ENCODE results near the gene NLRP1. TPM values are rescaled to one million over a fixed set of nuclear protein-coding genes. Genes with fewer than 3 reads are reported as not detected.

NLRP1 gene
- total and polyA plus RNA-seq, 2 donors (not counting 3 experiments of a cell fraction or from before 2014, with no cell fraction given): 43.8 to 53.9 TPM

GRCh38 chr17:5545051-5545987 lies 39.0 kb downstream of the NLRP1 start:
- ChIA-PET CTCF (interaction anchor here (1.0 kb wide), 1 partner anchor 9 kb away, joined by 4 read pairs; no protein-coding TSS in a partner anchor), POLR2A (no interaction called here)
- dilution Hi-C loops (cut with MboI; ENCODE audit: extremely low pct_ligation_motif_present, low sequenced_read_pairs): no loop called here
- Histone ChIP-seq H3K9me3 (replicated peaks; ENCODE audit: control insufficient read depth, insufficient read depth, low read length) (no peaks in the 10 kb centered on the region), H3K9ac (replicated peaks; ENCODE audit: extremely low read depth, insufficient read depth, low read length) (no peak overlapping the region), H3K27ac (ENCODE audit: insufficient read depth, low read depth, low read length) (no peak overlapping the region), H2AFZ (ENCODE audit: low read depth, low read length) (no peak overlapping the region), H3K36me3 (ENCODE audit: control insufficient read depth in 2 of 2, extremely low read depth in 1 of 2, insufficient read depth in 2 of 2, low read length in 2 of 2) (peaks cover 23 to 45% of the 10 kb centered on the region in 2 experiments), H3K4me2 (ENCODE audit: insufficient read depth, low read length) (no peak overlapping the region), H3K4me1 (ENCODE audit: control insufficient read depth, extremely low read depth, insufficient read depth, low read length) (no peaks in the 10 kb centered on the region), H3K9me1 (replicated peaks; ENCODE audit: control insufficient read depth, extremely low read depth, insufficient read depth, low read length) (no peaks in the 10 kb centered on the region), H3K4me3 (replicated peaks in 1 of 3; ENCODE audit: insufficient read depth in 1 of 3, low read depth in 1 of 3, low read length in 3 of 3) (no peak overlapping the region), H3K27me3 (ENCODE audit: control insufficient read depth in 2 of 2, insufficient read depth in 2 of 2, low read length in 2 of 2) (no peaks in the 10 kb centered on the region), H4K20me1 (replicated peaks; ENCODE audit: control insufficient read depth, extremely low read depth, insufficient read depth, low read length) (no peaks in the 10 kb centered on the region), H3K79me2 (ENCODE audit: control insufficient read depth, insufficient read depth, low read length) (no peaks in the 10 kb centered on the region)
- no TSS peak for BruUV-seq (replicated peaks)
- TF ChIP-seq CTCF (IDR thresholded peaks at IDR 0.05; ENCODE audit: extremely low read depth in 1 of 2, insufficient read depth in 1 of 2, low read depth in 1 of 2, low read length in 2 of 2) (no peak), POLR2A (IDR thresholded peaks at IDR 0.05; ENCODE audit: low read depth, low read length) (peak; percentile 29), MYC (IDR thresholded peaks at IDR 0.05; ENCODE audit: low read depth, low read length) (no peak), EZH2 (IDR thresholded peaks at IDR 0.05; ENCODE audit: borderline replicate concordance, low read depth, low read length, severe bottlenecking) (no peak), MAX (IDR thresholded peaks at IDR 0.05; ENCODE audit: insufficient read depth, insufficient read length) (no peak), GATA2 (IDR thresholded peaks at IDR 0.05; ENCODE audit: insufficient read depth, insufficient read length, low read depth, low read length) (no peak)
- DNase-seq (ENCODE audit: low read depth, low spot score) (no peak), FAIRE-seq (no peak)
- intact Hi-C loops (cut with micrococcal nuclease): no loop called here

Measured in endothelial cell of umbilical vein (primary cell).